OCI-LY7 (cell line): ENCODE data around the gene ARHGEF25.

Source experiments
- EZH2phosphoT487 ChIP-seq: fragments of 200-600 bp; sonication (generic); IDR thresholded peaks from 2 replicates; pipeline ENCODE4 v1.6.1; 2018; ENCODE audit warnings: low read depth, borderline replicate concordance, mild to moderate bottlenecking, mixed run types, antibody characterized with exemption, low read length, moderate library complexity, mixed read lengths
- TF ChIP-seq, protein P1 (sequence below): fragments of 200-600 bp; sonication (generic); conservative IDR thresholded peaks from 2 replicates; pipeline ENCODE4 v1.5.1; 2014; ENCODE audit warnings: mild to moderate bottlenecking, antibody characterized with exemption, low read length, moderate library complexity, mixed read lengths

DNA sequence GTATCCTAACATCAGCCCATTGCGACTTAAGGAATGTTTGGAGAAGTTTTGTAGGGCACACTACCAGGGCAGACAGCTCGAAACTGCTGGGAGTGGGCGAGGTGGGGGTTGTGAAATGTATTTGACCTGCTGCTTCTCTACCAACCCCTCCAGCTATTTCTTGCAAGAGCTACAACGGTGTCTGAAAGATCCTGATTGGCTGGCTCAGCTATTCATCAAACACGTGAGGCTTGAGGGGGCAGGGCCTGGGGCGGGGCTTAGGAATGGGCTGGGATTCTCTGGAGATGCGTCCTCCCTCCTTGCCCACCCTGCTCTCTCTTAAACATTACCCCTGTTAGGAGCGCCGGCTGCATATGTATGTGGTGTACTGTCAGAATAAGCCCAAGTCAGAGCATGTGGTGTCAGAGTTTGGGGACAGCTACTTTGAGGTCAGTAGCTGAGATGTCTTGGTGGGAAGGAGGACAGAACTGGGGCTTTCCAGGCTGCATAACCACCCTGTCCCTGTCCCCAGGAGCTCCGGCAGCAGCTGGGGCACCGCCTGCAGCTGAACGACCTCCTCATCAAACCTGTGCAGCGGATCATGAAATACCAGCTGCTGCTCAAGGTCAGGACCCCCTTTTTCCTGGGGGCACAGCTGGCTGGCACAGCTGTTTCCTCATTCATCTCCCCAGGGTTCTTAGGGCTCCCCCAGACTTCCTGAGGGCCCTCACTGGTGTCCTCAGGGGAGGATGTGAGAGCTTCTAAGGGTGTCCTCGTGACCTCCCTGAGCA, 3.1 kb downstream of the ARHGEF25 start:
- no peak for TF ChIP-seq EZH2phosphoT487
- TF ChIP-seq, protein P1, sequence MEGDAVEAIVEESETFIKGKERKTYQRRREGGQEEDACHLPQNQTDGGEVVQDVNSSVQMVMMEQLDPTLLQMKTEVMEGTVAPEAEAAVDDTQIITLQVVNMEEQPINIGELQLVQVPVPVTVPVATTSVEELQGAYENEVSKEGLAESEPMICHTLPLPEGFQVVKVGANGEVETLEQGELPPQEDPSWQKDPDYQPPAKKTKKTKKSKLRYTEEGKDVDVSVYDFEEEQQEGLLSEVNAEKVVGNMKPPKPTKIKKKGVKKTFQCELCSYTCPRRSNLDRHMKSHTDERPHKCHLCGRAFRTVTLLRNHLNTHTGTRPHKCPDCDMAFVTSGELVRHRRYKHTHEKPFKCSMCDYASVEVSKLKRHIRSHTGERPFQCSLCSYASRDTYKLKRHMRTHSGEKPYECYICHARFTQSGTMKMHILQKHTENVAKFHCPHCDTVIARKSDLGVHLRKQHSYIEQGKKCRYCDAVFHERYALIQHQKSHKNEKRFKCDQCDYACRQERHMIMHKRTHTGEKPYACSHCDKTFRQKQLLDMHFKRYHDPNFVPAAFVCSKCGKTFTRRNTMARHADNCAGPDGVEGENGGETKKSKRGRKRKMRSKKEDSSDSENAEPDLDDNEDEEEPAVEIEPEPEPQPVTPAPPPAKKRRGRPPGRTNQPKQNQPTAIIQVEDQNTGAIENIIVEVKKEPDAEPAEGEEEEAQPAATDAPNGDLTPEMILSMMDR = no peak
